Activated naive CD4-positive, alpha-beta T cell treated with Interleukin-2 at 50 U/mL for 16 hours (primary cell): ENCODE measurements around the gene CAMTA1.
"Not testable (repeated sequence)": the region's sequence is repeated elsewhere in the genome, so short reads cannot be mapped to it uniquely, and the experiment has no call there.

Source experiments
- DNase-seq: peaks from one replicate; pipeline ENCODE4 v3.0.0-alpha.2; 2020

The CAMTA1 gene

GRCh38 chr1:7121622-7121988 lies 336.4 kb downstream of the CAMTA1 start:
- no peak for DNase-seq

GRCh38 chr1:7127322-7128075 lies 342.2 kb downstream of the CAMTA1 start:
- DNase-seq: no peak

GRCh38 chr1:7128293-7128692 lies 343.0 kb downstream of the CAMTA1 start:
- no peak for DNase-seq

- DNase-seq: no peak
These were observed 344.9 kb downstream of the CAMTA1 start for GRCh38 chr1:7130127-7130526.

- no peak for DNase-seq
These were observed 350.2 kb downstream of the CAMTA1 start for GRCh38 chr1:7135493-7135892.

- DNase-seq: no peak
These were observed 351.1 kb downstream of the CAMTA1 start for GRCh38 chr1:7136166-7136953.

- DNase-seq: no peak
These were observed 355.0 kb downstream of the CAMTA1 start for GRCh38 chr1:7140251-7140650.

- no peak for DNase-seq
These were observed 360.7 kb downstream of the CAMTA1 start for GRCh38 chr1:7145947-7146346.

- DNase-seq: no peak
These were observed 361.5 kb downstream of the CAMTA1 start for GRCh38 chr1:7146710-7147109.

- DNase-seq: not testable (repeated sequence)
These were observed 362.5 kb downstream of the CAMTA1 start for GRCh38 chr1:7147581-7148282.

- DNase-seq: no peak
These were observed 364.0 kb downstream of the CAMTA1 start for GRCh38 chr1:7149080-7149838.

- no peak for DNase-seq
These were observed 365.5 kb downstream of the CAMTA1 start for GRCh38 chr1:7150724-7151280.

GRCh38 chr1:7151978-7152377 lies 366.7 kb downstream of the CAMTA1 start:
- no peak for DNase-seq

GRCh38 chr1:7152655-7153054 lies 367.4 kb downstream of the CAMTA1 start:
- DNase-seq: no peak

- no peak for DNase-seq
These were observed 368.2 kb downstream of the CAMTA1 start for GRCh38 chr1:7153464-7153863.

- DNase-seq: no peak
These were observed 374.0 kb downstream of the CAMTA1 start for GRCh38 chr1:7159116-7159781.

GRCh38 chr1:7168554-7168953 lies 383.3 kb downstream of the CAMTA1 start:
- DNase-seq: not testable (repeated sequence)

GRCh38 chr1:7171168-7171567 lies 385.9 kb downstream of the CAMTA1 start:
- DNase-seq: no peak

GRCh38 chr1:7171574-7171973 lies 386.3 kb downstream of the CAMTA1 start:
- DNase-seq: no peak

- no peak for DNase-seq
These were observed 387.6 kb downstream of the CAMTA1 start for GRCh38 chr1:7172804-7173203.

GRCh38 chr1:7174561-7174960 lies 389.3 kb downstream of the CAMTA1 start:
- DNase-seq: no peak
